ENCODE results near the gene CHGA. TPM values are rescaled to one million over a fixed set of nuclear protein-coding genes. Genes with fewer than 3 reads are reported as not detected.

CHGA gene
- not detected for total RNA-seq

- peak; percentile 76 for DNase-seq (ENCODE audit: low spot score)
- no peaks in the 10 kb centered on the region for H3K36me3 Mint-ChIP-seq
- no peak within 1 kb of the TSS for H3K4me3 Mint-ChIP-seq
- H3K27me3 Mint-ChIP-seq, result peaks cover 15 to 27% of the 10 kb centered on the region in 2 donors
- H3K9me3 Mint-ChIP-seq, result no peaks in the 10 kb centered on the region
- peak; percentile 57 to 73 for ATAC-seq
- peaks cover 0 to 7% of the 10 kb centered on the region in 2 donors for H3K4me1 Mint-ChIP-seq (ENCODE audit: low read depth in 2 of 2)
- no peak within 1 kb of the TSS for H3K27ac Mint-ChIP-seq
These were observed at the start of gene CHGA for GRCh38 chr14:92922883-92923743. Gene CHGA (plus strand): TSS chr14:92923150. CDS start chr14:92923360, 210 bp downstream.

GRCh38 chr14:92874962-92875661 is 47.8 kb upstream of the CHGA start:
- no peak for DNase-seq (ENCODE audit: low spot score)
- peak in 1 of 2 donors; percentile 32 for ATAC-seq
- H3K36me3 Mint-ChIP-seq, result no peaks in the 10 kb centered on the region
- H3K27ac Mint-ChIP-seq, result no peak overlapping the region
- peaks cover 23 to 36% of the 10 kb centered on the region in 2 donors for H3K27me3 Mint-ChIP-seq
- no peak overlapping the region for H3K4me3 Mint-ChIP-seq
- H3K9me3 Mint-ChIP-seq, result no peaks in the 10 kb centered on the region
- no peaks in the 10 kb centered on the region for H3K4me1 Mint-ChIP-seq (ENCODE audit: low read depth in 2 of 2)

GRCh38 chr14:92877757-92878431 is 45.1 kb upstream of the CHGA start:
- DNase-seq (ENCODE audit: low spot score) (no peak), ATAC-seq (no peak)
- Mint-ChIP-seq H3K27me3 (peaks cover 32 to 44% of the 10 kb centered on the region in 2 donors), H3K27ac (no peak overlapping the region), H3K36me3 (no peaks in the 10 kb centered on the region), H3K4me3 (no peak overlapping the region), H3K9me3 (no peaks in the 10 kb centered on the region), H3K4me1 (ENCODE audit: low read depth in 2 of 2) (no peaks in the 10 kb centered on the region)

GRCh38 chr14:92880351-92880750 is 42.6 kb upstream of the CHGA start:
- Mint-ChIP-seq H3K9me3 (no peaks in the 10 kb centered on the region), H3K4me3 (no peak overlapping the region), H3K36me3 (no peaks in the 10 kb centered on the region), H3K27ac (no peak overlapping the region), H3K4me1 (ENCODE audit: low read depth in 2 of 2) (no peaks in the 10 kb centered on the region), H3K27me3 (peaks cover 36 to 51% of the 10 kb centered on the region in 2 donors)
- no peak for ATAC-seq
- DNase-seq (ENCODE audit: low spot score), result no peak

- no peaks in the 10 kb centered on the region for H3K9me3 Mint-ChIP-seq
- no peak for ATAC-seq
These were observed 42.1 kb upstream of the CHGA start for GRCh38 chr14:92880851-92881250.

GRCh38 chr14:92883066-92883465 is 39.9 kb upstream of the CHGA start:
- no peaks in the 10 kb centered on the region for H3K4me1 Mint-ChIP-seq (ENCODE audit: low read depth in 2 of 2)
- H3K9me3 Mint-ChIP-seq, result no peaks in the 10 kb centered on the region
- peaks cover 35 to 52% of the 10 kb centered on the region in 2 donors for H3K27me3 Mint-ChIP-seq

More at GRCh38 chr14:92880851-92881250, 42.1 kb upstream of the CHGA start:
- Mint-ChIP-seq H3K4me3 (no peak overlapping the region), H3K4me1 (ENCODE audit: low read depth in 2 of 2) (no peaks in the 10 kb centered on the region), H3K27ac (no peak overlapping the region), H3K36me3 (no peaks in the 10 kb centered on the region), H3K27me3 (peaks cover 41 to 56% of the 10 kb centered on the region in 2 donors)
- DNase-seq (ENCODE audit: low spot score), result no peak

GRCh38 chr14:92884410-92884809 is 38.5 kb upstream of the CHGA start:
- ATAC-seq (no peak), DNase-seq (ENCODE audit: low spot score) (no peak)
- H3K9me3 Mint-ChIP-seq, result no peaks in the 10 kb centered on the region
- no peak overlapping the region for H3K4me3 Mint-ChIP-seq
- no peaks in the 10 kb centered on the region for H3K36me3 Mint-ChIP-seq
- H3K4me1 Mint-ChIP-seq (ENCODE audit: low read depth in 2 of 2), result no peaks in the 10 kb centered on the region
- peaks cover 40 to 63% of the 10 kb centered on the region in 2 donors for H3K27me3 Mint-ChIP-seq
- H3K27ac Mint-ChIP-seq, result no peak overlapping the region

More at GRCh38 chr14:92883066-92883465, 39.9 kb upstream of the CHGA start:
- H3K36me3 Mint-ChIP-seq, result no peaks in the 10 kb centered on the region
- ATAC-seq (no peak), DNase-seq (ENCODE audit: low spot score) (no peak)
- H3K27ac Mint-ChIP-seq, result no peak overlapping the region
- H3K4me3 Mint-ChIP-seq, result no peak overlapping the region

GRCh38 chr14:92885279-92886061 is 37.5 kb upstream of the CHGA start:
- DNase-seq (ENCODE audit: low spot score) (no peak), ATAC-seq (no peak)
- Mint-ChIP-seq H3K27ac (no peak overlapping the region), H3K27me3 (peaks cover 42 to 59% of the 10 kb centered on the region in 2 donors), H3K4me1 (ENCODE audit: low read depth in 2 of 2) (no peaks in the 10 kb centered on the region), H3K4me3 (no peak overlapping the region), H3K36me3 (no peaks in the 10 kb centered on the region), H3K9me3 (no peaks in the 10 kb centered on the region)

- H3K4me3 Mint-ChIP-seq, result no peak overlapping the region
- no peaks in the 10 kb centered on the region for H3K4me1 Mint-ChIP-seq (ENCODE audit: low read depth in 2 of 2)
- no peaks in the 10 kb centered on the region for H3K9me3 Mint-ChIP-seq
- peaks cover 38 to 52% of the 10 kb centered on the region in 2 donors for H3K27me3 Mint-ChIP-seq
- H3K27ac Mint-ChIP-seq, result no peak overlapping the region
- no peak for ATAC-seq
- no peak for DNase-seq (ENCODE audit: low spot score)
- H3K36me3 Mint-ChIP-seq, result no peaks in the 10 kb centered on the region
These were observed 36.6 kb upstream of the CHGA start for GRCh38 chr14:92886337-92886736.

GRCh38 chr14:92887157-92887556 is 35.8 kb upstream of the CHGA start:
- H3K27ac Mint-ChIP-seq, result no peak overlapping the region
- no peaks in the 10 kb centered on the region for H3K9me3 Mint-ChIP-seq
- no peaks in the 10 kb centered on the region for H3K36me3 Mint-ChIP-seq
- H3K4me3 Mint-ChIP-seq, result no peak overlapping the region
- no peak for DNase-seq (ENCODE audit: low spot score)
- ATAC-seq, result no peak
- no peaks in the 10 kb centered on the region for H3K4me1 Mint-ChIP-seq (ENCODE audit: low read depth in 2 of 2)
- peaks cover 33 to 52% of the 10 kb centered on the region in 2 donors for H3K27me3 Mint-ChIP-seq

GRCh38 chr14:92888896-92889295 is 34.1 kb upstream of the CHGA start:
- Mint-ChIP-seq H3K4me1 (ENCODE audit: low read depth in 2 of 2) (no peaks in the 10 kb centered on the region), H3K9me3 (peaks cover 2% of the 10 kb centered on the region), H3K36me3 (peaks cover 6% of the 10 kb centered on the region), H3K4me3 (no peak overlapping the region), H3K27me3 (peaks cover 40 to 52% of the 10 kb centered on the region in 2 donors), H3K27ac (no peak overlapping the region)
- DNase-seq (ENCODE audit: low spot score), result no peak
- no peak for ATAC-seq

- Mint-ChIP-seq H3K27me3 (peaks cover 28 to 32% of the 10 kb centered on the region in 2 donors), H3K9me3 (peaks cover 2% of the 10 kb centered on the region), H3K27ac (no peak overlapping the region), H3K4me1 (ENCODE audit: low read depth in 2 of 2) (no peaks in the 10 kb centered on the region), H3K36me3 (peaks cover 8% of the 10 kb centered on the region), H3K4me3 (no peak overlapping the region)
- ATAC-seq (no peak), DNase-seq (ENCODE audit: low spot score) (no peak)
These were observed 31.9 kb upstream of the CHGA start for GRCh38 chr14:92890830-92891588.
